GM18517 (cell line): Measurements from ENCODE around the gene KRT6C.

Experiments used
- ATAC-seq: cut with Tn5 transposase; IDR thresholded peaks from one replicate; pipeline ENCODE4 v1.9.1; 2021; ENCODE audit warnings: mild to moderate bottlenecking, moderate library complexity; ENCODE audit not compliant: unreplicated experiment

The KRT6C gene

DNA sequence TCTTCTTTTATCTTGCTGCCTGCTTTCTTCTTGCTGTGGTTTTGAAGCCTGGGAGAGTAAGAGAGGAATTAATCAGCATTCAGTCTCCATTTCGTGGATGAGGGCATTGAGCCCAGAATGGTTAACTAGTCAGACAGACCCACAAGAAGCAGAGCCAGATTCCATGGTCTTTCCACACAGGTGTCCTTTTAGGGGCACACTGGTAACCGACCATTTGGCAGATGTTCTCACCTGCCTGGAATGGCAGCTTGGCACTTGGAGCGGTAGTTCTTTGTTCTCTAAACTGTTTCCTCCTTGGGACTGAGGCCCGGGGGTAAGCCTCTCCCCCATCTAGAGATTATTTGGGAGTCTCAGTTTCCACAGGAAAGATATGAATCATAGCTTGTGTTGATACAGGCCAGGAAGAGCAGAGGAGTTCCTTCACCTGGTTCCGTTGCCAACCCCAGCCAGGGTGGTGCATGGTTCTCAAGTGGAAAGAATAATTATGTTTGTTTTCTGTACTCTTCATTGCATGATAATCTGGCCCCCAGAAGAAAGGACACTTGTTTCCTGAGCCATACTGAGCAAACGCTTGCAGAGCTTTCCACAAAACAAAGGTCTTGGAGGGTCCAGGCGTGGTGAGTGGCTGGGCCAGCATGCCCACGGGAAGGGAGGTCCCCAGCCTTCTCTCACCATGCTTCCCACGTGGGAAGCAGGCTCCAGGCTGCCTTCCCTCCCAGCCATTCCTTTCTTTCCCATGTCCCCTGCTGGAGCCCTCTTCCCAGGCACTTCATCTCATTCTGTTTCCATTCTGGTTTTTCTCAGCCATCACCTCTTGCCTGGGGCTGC is 37.4 kb downstream of the KRT6C start:
- ATAC-seq: no peak

DNA sequence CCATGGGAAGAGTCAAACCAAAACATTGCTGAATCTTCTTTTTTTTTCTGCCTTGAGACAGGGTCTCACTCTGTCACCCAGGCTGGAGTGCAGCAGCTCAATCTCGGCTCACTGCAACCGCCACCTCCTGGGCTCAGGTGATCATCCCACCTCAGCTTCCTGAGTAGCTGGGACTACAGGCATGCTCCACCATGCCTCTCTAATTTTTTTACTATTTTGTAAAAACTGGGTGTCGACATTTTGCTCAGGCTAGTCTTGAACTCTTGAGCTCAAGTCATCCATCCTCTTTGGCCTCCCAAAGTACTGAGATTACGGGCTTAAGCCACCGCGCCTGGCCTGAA is 38.0 kb downstream of the KRT6C start:
- ATAC-seq: no peak

DNA sequence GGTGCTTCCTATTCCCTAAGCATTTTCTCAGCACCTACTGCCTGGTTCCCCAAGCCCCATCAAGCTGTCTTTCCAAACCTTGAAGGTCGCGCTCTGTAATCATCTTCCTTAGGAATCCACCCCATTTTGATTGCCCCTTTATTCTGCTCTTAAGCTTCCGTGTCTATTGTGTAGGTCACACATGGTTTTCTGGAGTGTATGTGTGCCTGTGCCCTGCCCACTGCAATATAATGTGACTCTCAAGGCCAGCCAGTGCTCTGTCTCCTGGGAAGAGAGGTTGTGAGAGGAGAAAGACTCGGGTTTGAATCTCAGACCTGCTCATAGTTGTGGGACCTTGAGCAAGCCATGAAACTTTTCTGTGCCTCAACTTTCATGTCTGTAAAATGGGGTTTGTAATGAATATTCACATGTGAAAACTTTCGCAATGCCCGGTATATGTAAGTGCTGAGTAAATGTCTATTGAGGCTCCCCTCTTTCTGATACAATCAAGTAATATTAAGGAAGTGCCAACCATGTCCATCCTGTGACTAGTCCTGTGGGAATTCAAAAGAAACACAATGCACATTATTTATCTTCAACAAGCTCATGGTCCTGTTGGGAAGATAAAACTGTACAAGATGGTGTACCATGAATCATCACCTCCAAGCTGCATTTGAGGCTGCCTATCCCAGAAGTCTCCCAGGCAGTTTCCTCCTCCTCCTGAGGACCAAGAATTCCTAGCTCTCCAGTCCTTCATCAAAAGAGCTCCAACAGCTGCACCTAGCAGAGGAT is 38.7 kb downstream of the KRT6C start:
- no peak for ATAC-seq

DNA sequence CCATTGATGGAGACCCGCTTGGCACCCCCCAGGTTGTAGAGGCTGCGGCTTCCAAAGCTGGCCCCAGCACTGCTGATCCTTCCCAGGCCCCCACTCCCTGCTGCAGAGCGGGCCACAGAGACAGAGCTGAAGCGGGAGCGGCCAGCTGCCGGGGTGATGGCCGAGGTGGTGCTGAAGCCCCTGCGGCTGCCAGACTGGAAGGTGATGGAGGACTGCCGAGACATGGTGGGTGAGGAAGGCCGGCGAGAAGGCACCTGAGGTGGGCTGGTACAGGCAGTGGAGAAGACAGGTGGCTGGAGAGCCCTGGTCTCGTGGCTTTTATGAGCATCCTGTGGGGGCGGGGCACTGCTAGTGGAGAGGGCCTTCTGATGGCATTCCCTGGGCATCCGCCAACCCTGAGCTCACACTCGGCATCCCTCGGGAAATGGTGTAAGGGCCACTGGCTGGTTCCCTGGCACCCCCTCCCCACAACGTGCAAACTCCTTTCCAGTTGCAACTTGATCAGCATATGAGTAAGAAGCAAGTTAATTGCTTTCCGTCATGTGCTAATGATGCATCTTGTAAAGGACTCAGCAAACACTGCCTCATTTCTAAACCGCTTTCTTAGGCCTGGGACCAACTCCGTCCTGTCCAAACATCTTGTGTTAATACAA is 39.4 kb downstream of the KRT6C start, which contains the start of gene KRT75:
TSS of gene KRT75 (minus strand) at position 291 of the 653 bp plus-strand sequence. CDS start at position 224, 67 bp downstream.
- ATAC-seq: no peak

DNA sequence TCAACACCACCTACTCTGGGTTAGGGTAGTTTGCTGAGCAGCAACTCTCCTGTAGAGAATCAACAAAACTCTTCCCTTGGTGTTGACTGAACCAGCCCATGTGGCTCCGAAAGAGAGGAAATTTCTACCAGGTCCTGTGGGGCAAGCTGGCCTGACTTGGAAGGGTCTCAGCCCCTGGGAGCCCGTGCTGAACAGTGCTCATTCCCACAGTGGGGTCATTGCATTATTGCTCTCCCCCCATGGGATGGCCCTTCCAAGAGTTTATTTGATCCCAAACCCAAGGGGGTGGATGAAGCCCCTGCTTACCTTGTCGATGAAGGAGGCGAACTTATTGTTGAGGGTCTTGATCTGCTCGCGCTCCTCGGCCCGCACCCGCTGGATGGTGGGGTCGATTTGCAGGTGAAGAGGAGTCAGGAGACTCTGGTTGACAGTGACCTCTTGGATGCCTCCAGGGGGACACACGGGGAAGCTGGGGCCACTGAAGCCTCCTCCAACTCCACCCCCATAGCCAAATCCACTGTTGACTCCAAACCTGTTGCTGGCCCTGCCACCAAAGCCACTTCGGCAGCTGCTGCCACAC is 40.0 kb downstream of the KRT6C start:
- no peak for ATAC-seq

DNA sequence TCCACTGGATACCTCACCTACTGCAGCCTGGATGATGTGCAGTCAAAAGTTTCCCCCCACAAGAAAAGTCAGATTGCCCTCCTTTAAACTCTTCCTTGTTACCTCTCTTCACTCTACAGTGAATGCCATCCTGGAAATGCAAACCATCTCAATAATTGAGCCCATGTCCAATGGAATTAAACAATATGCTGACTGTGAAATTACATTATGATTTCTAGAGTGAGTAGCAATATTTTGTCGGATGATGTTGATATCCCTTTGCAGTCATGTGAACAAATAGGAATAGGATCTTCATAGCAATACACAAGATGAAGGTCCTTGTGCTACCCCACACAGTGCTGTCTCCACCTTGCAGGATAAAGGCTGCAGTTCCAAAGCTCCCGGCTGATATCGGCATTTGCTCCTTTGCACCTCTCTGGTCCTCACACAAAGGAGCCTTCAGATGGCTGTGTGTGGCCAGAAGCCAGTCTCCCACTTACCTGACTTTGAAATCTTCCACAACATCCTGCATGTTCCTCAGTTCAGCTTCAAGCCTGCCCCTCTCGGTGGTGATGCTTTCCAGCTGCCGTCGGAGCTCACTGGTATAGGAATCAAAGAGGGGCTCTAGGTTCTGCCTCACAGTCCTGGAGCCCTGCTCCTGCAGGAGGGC is 40.9 kb downstream of the KRT6C start:
- ATAC-seq: no peak

DNA sequence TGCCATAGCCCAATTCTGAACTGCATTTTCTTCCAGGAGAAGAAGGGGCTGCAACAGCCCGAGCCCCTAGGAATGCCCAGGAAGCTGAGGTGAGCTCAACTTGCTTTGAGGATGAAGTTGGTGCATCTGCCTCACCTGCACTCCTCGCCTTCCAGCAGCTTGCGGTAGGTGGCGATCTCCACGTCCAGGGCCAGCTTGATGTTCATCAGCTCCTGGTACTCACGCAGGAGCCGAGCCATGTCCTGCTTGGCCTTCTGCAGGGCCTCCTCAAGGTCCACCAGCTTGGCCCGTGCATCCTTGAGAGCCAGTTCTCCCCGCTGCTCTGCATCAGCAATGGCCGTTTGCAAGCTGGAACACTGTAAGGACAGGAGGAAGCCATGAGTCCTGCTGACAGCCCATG is 45.5 kb downstream of the KRT6C start:
- ATAC-seq: no peak

DNA sequence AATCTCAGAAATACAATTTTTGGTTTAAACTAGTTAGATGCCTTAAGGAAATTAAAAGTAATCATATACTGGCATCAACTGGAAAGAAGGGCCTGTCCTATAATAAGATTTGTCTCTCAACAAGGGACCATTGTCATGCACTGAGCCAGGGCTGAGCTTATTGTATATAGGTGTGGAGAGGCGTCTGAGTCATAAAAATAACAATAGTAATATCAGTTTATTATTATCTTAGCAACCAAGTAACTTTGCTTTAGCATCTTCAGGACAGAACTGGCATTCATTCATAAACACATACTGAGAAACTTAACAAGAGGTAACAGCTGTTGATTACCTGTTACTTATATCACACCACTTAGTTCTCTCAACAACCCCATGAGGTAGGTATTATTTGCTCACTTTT is 46.5 kb downstream of the KRT6C start:
- no peak for ATAC-seq

DNA sequence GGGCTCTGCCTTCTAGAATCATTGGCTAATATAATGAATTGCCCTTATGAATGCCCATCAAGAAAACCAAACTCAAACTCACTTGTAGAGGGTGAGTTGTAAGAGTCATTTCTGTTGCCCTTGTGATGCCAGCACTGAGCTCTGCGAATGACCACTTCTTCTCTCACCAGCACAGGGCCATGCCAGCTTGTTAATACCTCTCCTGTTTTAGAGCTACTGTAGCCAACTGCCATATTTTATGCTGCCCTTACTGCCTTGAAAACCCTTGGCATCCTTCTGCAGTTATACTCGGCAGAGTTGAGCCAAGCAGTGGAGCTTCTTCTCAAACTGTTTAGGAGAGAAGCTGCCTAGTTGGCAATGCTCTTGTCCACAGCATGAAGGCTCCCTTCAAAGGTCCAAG is 47.6 kb downstream of the KRT6C start:
- ATAC-seq: no peak

DNA sequence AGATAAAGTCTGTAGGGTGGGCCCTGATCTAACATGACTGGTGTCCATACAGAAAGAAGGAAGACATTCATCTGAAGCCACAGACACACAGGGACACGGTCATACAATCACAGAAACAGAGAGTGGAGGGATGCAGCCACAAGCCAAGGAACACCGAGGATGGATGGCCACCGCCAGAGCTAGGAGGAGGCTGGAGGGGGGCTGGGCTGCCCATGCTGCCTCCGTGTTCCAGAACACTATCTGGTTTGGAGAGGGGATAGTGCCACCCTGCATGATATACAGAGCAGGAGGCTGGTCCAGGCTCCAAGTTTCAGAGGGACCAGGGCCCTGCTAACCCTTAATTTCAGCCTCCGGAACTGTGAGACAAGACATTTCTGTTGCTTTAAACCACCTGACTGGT is 48.1 kb downstream of the KRT6C start:
- no peak for ATAC-seq

DNA sequence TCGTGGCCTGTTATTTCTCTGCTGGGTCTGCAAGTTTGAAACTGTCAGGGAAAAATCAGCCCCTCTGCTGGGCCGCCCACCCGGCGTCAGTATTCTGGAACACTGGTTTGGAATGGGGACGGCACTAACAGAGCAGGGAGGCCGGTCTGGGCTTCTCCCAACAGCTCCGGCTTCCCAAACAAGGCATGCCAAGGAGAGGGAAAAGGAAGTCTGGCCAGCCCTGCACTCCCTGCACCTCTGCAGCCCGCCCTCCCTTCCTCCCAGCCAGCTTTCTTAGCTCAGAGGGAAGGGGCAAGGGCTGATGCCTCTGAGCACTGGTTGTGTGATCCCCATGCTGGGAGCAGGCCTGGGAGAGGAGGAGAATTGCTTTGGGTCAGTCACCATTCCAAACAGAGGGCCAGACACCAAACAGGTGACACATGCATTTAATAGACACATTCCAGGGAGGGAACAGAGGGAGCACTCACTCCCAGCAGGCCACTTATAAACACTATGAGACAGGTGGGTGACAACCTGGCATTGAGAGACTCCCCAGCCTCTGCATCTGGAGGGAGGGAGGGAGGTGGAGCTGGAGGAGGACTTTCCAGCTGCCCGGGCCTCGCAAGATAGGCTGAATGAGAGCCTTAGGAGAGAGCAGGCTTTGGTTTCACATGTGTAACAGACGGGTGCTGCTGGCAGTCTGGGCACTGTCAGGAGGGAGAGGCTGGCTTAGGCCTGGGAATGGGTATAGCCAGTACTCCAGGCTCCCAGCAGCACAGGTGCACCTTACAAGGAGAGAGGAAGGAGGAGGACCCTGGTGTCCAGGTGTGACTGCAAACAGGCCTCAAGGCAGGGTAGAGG is 49.7 kb downstream of the KRT6C start:
- no peak for ATAC-seq

DNA sequence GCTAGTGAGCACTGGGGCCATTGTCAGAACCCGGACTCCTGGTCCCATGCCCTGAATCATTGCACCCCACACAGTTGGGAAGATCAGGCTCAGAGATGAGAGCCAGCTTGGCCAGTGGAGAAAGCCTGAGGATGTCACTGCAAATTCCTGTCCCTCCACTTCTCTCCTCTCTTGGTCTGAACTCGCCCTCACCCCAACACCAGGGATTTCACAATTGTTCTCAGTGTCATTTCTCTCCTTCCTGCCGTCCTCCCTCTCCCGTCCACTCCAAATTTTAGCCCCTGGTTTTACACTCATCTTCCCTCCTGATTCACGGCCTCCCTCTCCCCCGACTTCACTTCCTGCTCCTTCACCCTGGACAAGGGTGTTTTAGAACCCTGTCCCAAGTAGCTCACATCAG is 50.6 kb downstream of the KRT6C start:
- ATAC-seq: no peak

DNA sequence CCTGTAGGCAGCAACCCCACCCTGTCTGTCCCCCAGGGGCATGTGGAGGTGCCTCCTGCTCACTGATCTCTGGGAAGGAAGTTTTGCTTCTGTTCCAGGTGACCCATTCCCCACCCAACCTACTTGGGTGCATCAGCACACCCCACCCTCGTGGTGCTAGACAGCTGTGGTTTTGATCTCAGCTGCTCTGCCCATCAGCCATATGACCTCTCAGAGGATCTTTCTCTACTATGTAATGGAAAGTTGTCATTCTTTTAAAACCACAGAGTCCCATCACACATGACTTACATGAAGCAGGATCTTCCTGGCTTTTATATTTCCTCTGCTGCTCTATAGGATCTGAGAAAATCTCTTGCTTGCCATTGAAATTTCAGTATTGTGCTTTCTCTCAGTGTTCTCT is 53.9 kb downstream of the KRT6C start:
- no peak for ATAC-seq

DNA sequence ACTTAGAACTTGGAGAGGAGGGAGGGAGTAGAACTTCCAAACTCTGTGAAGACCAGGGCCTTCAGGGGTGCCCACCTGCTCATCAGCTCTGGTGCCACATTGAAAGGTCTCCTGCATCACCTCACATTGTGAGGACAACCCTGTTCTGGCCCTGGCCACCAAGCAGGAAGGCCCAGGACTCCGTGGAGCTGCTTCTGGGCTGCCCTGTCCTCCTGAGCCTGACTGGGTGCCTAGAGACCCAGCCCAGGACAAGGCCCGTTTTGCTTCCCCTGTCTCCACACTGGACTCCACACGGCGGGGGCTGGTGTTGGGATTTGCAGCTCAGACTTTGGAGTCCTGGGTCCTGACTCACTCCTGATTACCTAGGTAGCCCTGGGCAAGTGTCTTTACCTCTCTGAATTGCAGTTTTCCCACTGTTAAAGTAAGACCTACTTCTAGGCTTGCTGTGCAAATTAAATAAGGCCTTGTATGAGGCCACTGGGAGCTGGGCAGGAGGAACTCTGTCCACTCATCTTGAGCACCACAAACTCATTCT is 55.0 kb downstream of the KRT6C start:
- no peak for ATAC-seq
